HEK293T (cell line): ENCODE measurements around the gene PYGM.

Experiments used
- ARNT ChIP-seq: fragments of 450-650 bp; IDR thresholded peaks from 2 replicates; pipeline ENCODE4 v1.6.1; 2017; ENCODE audit warnings: mild to moderate bottlenecking
- BHLHE40 ChIP-seq: fragments of 450-650 bp; IDR thresholded peaks from 2 replicates; pipeline ENCODE4 v1.6.1; 2016; ENCODE audit warnings: mild to moderate bottlenecking, moderate library complexity, borderline replicate concordance
- CTBP1 ChIP-seq: fragments of 450-650 bp; IDR thresholded peaks from 2 replicates; pipeline ENCODE4 v1.6.1; 2016; ENCODE audit warnings: borderline replicate concordance
- FOXA1 ChIP-seq: fragments of 450-650 bp; IDR thresholded peaks from 2 replicates; pipeline ENCODE4 v1.6.1; 2016; ENCODE audit warnings: mild to moderate bottlenecking
- FOXK2 ChIP-seq: fragments of 450-650 bp; IDR thresholded peaks from 2 replicates; pipeline ENCODE4 v1.6.1; 2016; ENCODE audit warnings: mild to moderate bottlenecking
- FOXM1 ChIP-seq: fragments of 450-650 bp; IDR thresholded peaks from 2 replicates; pipeline ENCODE4 v1.6.1; 2017; ENCODE audit warnings: mild to moderate bottlenecking, borderline replicate concordance
- NFRKB ChIP-seq: fragments of 450-650 bp; IDR thresholded peaks from 2 replicates; pipeline ENCODE4 v1.6.1; 2016; ENCODE audit warnings: mild to moderate bottlenecking, moderate library complexity
- SP1 ChIP-seq: fragments of 450-650 bp; IDR thresholded peaks from 2 replicates; pipeline ENCODE4 v1.6.1; 2017
- SUZ12 ChIP-seq: fragments of 450-650 bp; IDR thresholded peaks from 2 replicates; pipeline ENCODE4 v1.6.1; 2016; ENCODE audit warnings: mild to moderate bottlenecking
- TARDBP ChIP-seq: fragments of 450-650 bp; IDR thresholded peaks from 2 replicates; pipeline ENCODE4 v1.6.1; 2016
- ZNF384 ChIP-seq: fragments of 450-650 bp; IDR thresholded peaks from 2 replicates; pipeline ENCODE4 v1.6.1; 2016
- TF ChIP-seq, protein P1 (sequence below): fragments of 450-650 bp; IDR thresholded peaks from 2 replicates; pipeline ENCODE4 v1.6.1; 2016

DNA sequence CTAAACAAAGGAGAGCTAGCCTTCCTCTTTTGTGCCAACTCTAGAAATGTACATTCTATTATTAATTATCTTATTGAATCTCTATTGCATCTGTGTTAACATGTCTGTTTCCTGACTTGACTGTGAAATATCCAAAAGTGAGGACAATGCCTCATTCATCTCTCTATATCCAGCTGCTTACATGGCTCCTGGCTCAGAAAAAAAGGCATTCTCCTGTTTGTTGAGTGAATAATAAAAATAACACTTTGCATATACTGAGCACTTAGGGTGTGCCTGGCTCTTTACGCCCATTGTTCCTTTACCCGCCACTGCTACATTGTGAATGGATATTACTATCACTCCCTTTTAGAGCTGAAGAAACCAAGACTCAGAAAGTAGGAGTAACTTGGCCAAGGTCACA, 56.7 kb downstream of the PYGM start:
- TF ChIP-seq FOXA1 (no peak), FOXK2 (no peak), FOXM1 (no peak), TARDBP (no peak), NFRKB (no peak), BHLHE40 (no peak), SP1 (no peak), ZNF384 (no peak), SUZ12 (no peak), CTBP1 (no peak), ARNT (no peak)
- TF ChIP-seq, protein P1, sequence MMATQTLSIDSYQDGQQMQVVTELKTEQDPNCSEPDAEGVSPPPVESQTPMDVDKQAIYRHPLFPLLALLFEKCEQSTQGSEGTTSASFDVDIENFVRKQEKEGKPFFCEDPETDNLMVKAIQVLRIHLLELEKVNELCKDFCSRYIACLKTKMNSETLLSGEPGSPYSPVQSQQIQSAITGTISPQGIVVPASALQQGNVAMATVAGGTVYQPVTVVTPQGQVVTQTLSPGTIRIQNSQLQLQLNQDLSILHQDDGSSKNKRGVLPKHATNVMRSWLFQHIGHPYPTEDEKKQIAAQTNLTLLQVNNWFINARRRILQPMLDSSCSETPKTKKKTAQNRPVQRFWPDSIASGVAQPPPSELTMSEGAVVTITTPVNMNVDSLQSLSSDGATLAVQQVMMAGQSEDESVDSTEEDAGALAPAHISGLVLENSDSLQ = no peak
